Adipocyte (in vitro differentiated cells): Measurements from ENCODE around the gene NFIA.

Experiments used
- DNase-seq: peaks from one replicate; pipeline ENCODE4 v3.0.0-alpha.2; 2015; ENCODE audit warnings: low read depth
- H3K27me3 ChIP-seq: replicated peaks from 2 replicates; pipeline ENCODE4 v1.7.0; 2013; ENCODE audit warnings: mild to moderate bottlenecking, low read length, moderate library complexity; ENCODE audit not compliant: control insufficient read depth, insufficient read depth
- H3K36me3 ChIP-seq: 2 replicates; pipeline ENCODE4 v1.7.0; 2013; ENCODE audit warnings: low read length, mild to moderate bottlenecking, moderate library complexity; ENCODE audit not compliant: control insufficient read depth, insufficient read depth, severe bottlenecking
- H3K4me1 ChIP-seq: 2 replicates; pipeline ENCODE4 v1.7.0; 2013; ENCODE audit warnings: mild to moderate bottlenecking, low read length, moderate library complexity; ENCODE audit not compliant: control insufficient read depth, insufficient read depth
- H3K4me3 ChIP-seq: 2 replicates; pipeline ENCODE4 v1.7.0; 2013; ENCODE audit warnings: mild to moderate bottlenecking, low read length, moderate library complexity
- H3K9ac ChIP-seq: 2 replicates; pipeline ENCODE4 v1.7.0; 2013; ENCODE audit warnings: mild to moderate bottlenecking, low read length, moderate library complexity
- H3K9me3 ChIP-seq: 2 replicates; pipeline ENCODE4 v1.7.0; 2013; ENCODE audit warnings: mild to moderate bottlenecking, low read length, moderate library complexity; ENCODE audit not compliant: control insufficient read depth

Gene NFIA

GRCh38 chr1:61111084-61112004 is 29.0 kb downstream of the NFIA start:
- peaks cover 23% of the 10 kb centered on the region for H3K4me1 ChIP-seq
- no peaks in the 10 kb centered on the region for H3K36me3 ChIP-seq
- no peaks in the 10 kb centered on the region for H3K27me3 ChIP-seq
- peaks cover 8% of the 10 kb centered on the region for H3K9me3 ChIP-seq
- H3K9ac ChIP-seq: no peak overlapping the region
- no peak for DNase-seq
- H3K4me3 ChIP-seq: peak overlapping the region; percentile 42

- no peaks in the 10 kb centered on the region for H3K27me3 ChIP-seq
- H3K4me3 ChIP-seq: no peak overlapping the region
- no peak for DNase-seq
- H3K9ac ChIP-seq: no peak overlapping the region
- H3K4me1 ChIP-seq: peaks cover 39% of the 10 kb centered on the region
- H3K36me3 ChIP-seq: no peaks in the 10 kb centered on the region
- H3K9me3 ChIP-seq: no peaks in the 10 kb centered on the region
Observed at GRCh38 chr1:61114178-61114870, 32.0 kb downstream of the NFIA start.

GRCh38 chr1:61115436-61115835 is 33.1 kb downstream of the NFIA start:
- H3K4me3 ChIP-seq: no peak overlapping the region
- H3K9me3 ChIP-seq: no peaks in the 10 kb centered on the region
- no peaks in the 10 kb centered on the region for H3K27me3 ChIP-seq
- H3K9ac ChIP-seq: no peak overlapping the region
- no peaks in the 10 kb centered on the region for H3K36me3 ChIP-seq
- H3K4me1 ChIP-seq: peaks cover 46% of the 10 kb centered on the region
- no peak for DNase-seq

GRCh38 chr1:61116421-61116820 is 34.1 kb downstream of the NFIA start:
- Histone ChIP-seq H3K4me3 (peak overlapping the region; percentile 54), H3K9ac (peak overlapping the region; percentile 2), H3K4me1 (peaks cover 45% of the 10 kb centered on the region), H3K27me3 (no peaks in the 10 kb centered on the region), H3K9me3 (no peaks in the 10 kb centered on the region), H3K36me3 (no peaks in the 10 kb centered on the region)
- no peak for DNase-seq

- Histone ChIP-seq H3K4me3 (peak overlapping the region; percentile 54), H3K36me3 (no peaks in the 10 kb centered on the region), H3K27me3 (no peaks in the 10 kb centered on the region), H3K9me3 (no peaks in the 10 kb centered on the region), H3K4me1 (peaks cover 48% of the 10 kb centered on the region), H3K9ac (no peak overlapping the region)
- DNase-seq: no peak
Observed at GRCh38 chr1:61117283-61117682, 34.9 kb downstream of the NFIA start.

GRCh38 chr1:61119085-61119484 is 36.7 kb downstream of the NFIA start:
- Histone ChIP-seq H3K4me3 (no peak overlapping the region), H3K36me3 (no peaks in the 10 kb centered on the region), H3K9ac (no peak overlapping the region), H3K9me3 (no peaks in the 10 kb centered on the region), H3K27me3 (no peaks in the 10 kb centered on the region), H3K4me1 (peaks cover 56% of the 10 kb centered on the region)
- DNase-seq: no peak

GRCh38 chr1:61120246-61120840 is 38.0 kb downstream of the NFIA start:
- H3K9ac ChIP-seq: peak overlapping the region; percentile 73
- DNase-seq: no peak
- H3K9me3 ChIP-seq: no peaks in the 10 kb centered on the region
- H3K36me3 ChIP-seq: no peaks in the 10 kb centered on the region
- H3K4me1 ChIP-seq: peaks cover 60% of the 10 kb centered on the region
- no peaks in the 10 kb centered on the region for H3K27me3 ChIP-seq
- H3K4me3 ChIP-seq: peak overlapping the region; percentile 73

- H3K4me3 ChIP-seq: peak overlapping the region; percentile 73
- no peaks in the 10 kb centered on the region for H3K9me3 ChIP-seq
- no peaks in the 10 kb centered on the region for H3K36me3 ChIP-seq
- H3K9ac ChIP-seq: peak overlapping the region; percentile 73
- H3K27me3 ChIP-seq: no peaks in the 10 kb centered on the region
- DNase-seq: peak; percentile 68
- peaks cover 63% of the 10 kb centered on the region for H3K4me1 ChIP-seq
Observed at GRCh38 chr1:61120998-61121397, 38.6 kb downstream of the NFIA start.

GRCh38 chr1:61121631-61122030 is 39.3 kb downstream of the NFIA start:
- Histone ChIP-seq H3K9me3 (no peaks in the 10 kb centered on the region), H3K4me3 (peak overlapping the region; percentile 73), H3K9ac (peak overlapping the region; percentile 73), H3K36me3 (no peaks in the 10 kb centered on the region), H3K27me3 (no peaks in the 10 kb centered on the region), H3K4me1 (peaks cover 57% of the 10 kb centered on the region)
- no peak for DNase-seq

- no peak overlapping the region for H3K4me3 ChIP-seq
- DNase-seq: no peak
- no peaks in the 10 kb centered on the region for H3K36me3 ChIP-seq
- no peaks in the 10 kb centered on the region for H3K27me3 ChIP-seq
- H3K9me3 ChIP-seq: no peaks in the 10 kb centered on the region
- peaks cover 49% of the 10 kb centered on the region for H3K4me1 ChIP-seq
- H3K9ac ChIP-seq: no peak overlapping the region
Observed at GRCh38 chr1:61122389-61122788, 40.0 kb downstream of the NFIA start.

- DNase-seq: no peak
- H3K4me1 ChIP-seq: peaks cover 48% of the 10 kb centered on the region
- no peaks in the 10 kb centered on the region for H3K27me3 ChIP-seq
- no peaks in the 10 kb centered on the region for H3K9me3 ChIP-seq
- H3K36me3 ChIP-seq: no peaks in the 10 kb centered on the region
- H3K9ac ChIP-seq: no peak overlapping the region
- H3K4me3 ChIP-seq: no peak overlapping the region
Observed at GRCh38 chr1:61123326-61123725, 41.0 kb downstream of the NFIA start.
